ENCODE measurements around the gene CHKA.

CHKA gene

GRCh38 chr11:68071281-68072048, 49.7 kb downstream of the CHKA start:
- no peak for DNase-seq
- no peak for ATAC-seq

GRCh38 chr11:68067991-68068390, 53.2 kb downstream of the CHKA start:
- ATAC-seq (no peak), DNase-seq (no peak)

- ATAC-seq, result no peak
These were observed 54.4 kb downstream of the CHKA start for GRCh38 chr11:68066742-68067141.

GRCh38 chr11:68065841-68066240, 55.3 kb downstream of the CHKA start:
- ATAC-seq, result no peak

More at GRCh38 chr11:68066742-68067141, 54.4 kb downstream of the CHKA start:
- no peak for DNase-seq

GRCh38 chr11:68064926-68065325, 56.3 kb downstream of the CHKA start:
- DNase-seq, result no peak
- ATAC-seq, result no peak

More at GRCh38 chr11:68065841-68066240, 55.3 kb downstream of the CHKA start:
- no peak for DNase-seq

- ATAC-seq, result no peak
These were observed 59.7 kb downstream of the CHKA start for GRCh38 chr11:68061508-68061907.

GRCh38 chr11:68057807-68058206, 63.4 kb downstream of the CHKA start:
- ATAC-seq, result no peak
- DNase-seq, result no peak

More at GRCh38 chr11:68061508-68061907, 59.7 kb downstream of the CHKA start:
- DNase-seq, result no peak

DNA sequence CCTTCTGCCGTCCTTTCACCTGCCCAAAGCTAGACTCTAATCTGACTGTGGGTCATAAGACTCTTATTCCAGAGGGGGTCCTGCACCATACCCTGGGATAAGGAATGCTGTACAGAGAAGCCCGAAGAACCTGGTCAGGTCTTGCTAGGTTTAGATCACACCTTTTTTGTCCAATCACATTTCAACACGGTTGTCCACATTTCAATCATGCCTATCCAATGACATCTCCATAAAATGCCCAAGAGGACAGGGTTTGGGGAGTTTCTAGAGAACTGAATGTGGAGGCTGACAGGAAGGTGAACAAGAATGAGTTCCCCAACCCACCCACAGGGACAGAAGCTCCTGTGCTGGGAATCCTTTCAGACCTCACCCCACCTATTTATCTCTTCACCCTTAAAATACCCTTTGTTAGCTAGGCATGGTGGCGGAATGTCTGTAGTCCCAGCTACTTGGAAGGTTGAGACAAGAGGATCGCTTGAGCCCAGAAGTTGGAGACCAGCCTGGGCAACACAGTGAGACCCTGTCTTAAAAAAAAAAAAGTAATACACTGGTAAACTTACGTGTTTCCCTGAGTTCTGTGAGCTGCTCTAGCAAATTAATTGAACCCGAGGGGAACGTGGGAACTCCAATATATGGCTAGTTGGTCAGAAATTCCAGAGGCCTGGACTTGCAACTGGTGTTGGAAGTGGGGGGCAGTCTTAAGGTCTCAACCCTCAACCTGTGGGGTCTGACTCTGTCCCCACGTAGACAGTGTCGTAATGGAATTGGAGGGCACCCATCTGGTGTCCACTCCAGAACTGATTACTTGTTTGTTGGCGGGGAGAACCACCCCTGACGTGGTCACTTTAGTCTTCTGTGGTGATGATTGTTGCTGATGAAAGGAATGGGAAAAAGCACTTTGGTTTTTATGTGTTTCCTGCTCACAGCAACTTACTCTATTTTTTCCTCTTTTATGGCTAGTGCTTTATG, 64.6 kb downstream of the CHKA start:
- DNase-seq (no peak), ATAC-seq (no peak)

DNA sequence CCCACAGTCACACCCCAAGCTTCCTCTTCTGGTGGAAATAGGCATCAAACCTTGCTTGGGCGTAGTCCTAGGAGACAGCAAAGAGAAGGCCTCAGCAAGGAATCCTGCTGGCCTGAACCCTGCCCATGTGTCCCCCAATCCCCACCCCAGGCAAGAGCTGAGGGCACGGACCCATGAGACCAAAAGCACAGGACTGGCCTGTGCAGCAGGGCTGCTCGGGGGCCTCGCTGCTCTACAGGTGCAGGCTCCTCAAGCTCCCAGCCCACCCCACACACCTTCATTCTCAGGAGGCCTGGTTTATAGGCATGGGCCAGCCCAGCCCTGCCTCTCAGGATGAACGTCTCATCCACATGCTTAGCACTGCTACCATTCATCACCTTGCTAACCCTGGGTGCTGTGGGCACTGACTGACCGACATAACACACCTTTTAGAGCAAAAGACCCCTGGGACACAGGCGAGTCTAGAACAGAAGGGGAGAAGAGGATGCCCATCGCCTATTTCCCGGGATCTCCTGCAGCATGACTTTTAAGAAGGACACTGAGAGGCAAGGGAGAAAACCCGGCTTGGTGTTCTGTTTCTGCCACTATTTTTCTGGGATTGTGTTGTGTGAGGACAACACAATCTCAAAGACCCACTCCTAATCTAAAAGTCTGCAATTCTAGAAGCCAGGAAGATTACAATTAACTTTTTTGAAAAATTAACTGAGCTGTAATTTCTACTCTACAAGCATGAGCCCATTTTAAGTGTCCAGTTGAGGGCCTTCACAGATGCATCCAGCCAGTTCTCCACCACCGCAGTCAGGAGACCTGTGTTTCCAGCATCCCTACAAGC, 67.0 kb downstream of the CHKA start:
- DNase-seq (no peak), ATAC-seq (no peak)

- ATAC-seq, result no peak
- DNase-seq, result no peak
These were observed 68.1 kb downstream of the CHKA start for GRCh38 chr11:68053117-68053516.

- ATAC-seq, result no peak
- no peak for DNase-seq
These were observed 68.9 kb downstream of the CHKA start for GRCh38 chr11:68052137-68052873.

- DNase-seq, result no peak
- no peak for ATAC-seq
These were observed 69.7 kb downstream of the CHKA start for GRCh38 chr11:68051191-68052136.

- no peak for ATAC-seq
- DNase-seq, result no peak
These were observed 70.8 kb downstream of the CHKA start for GRCh38 chr11:68050371-68050841.

DNA sequence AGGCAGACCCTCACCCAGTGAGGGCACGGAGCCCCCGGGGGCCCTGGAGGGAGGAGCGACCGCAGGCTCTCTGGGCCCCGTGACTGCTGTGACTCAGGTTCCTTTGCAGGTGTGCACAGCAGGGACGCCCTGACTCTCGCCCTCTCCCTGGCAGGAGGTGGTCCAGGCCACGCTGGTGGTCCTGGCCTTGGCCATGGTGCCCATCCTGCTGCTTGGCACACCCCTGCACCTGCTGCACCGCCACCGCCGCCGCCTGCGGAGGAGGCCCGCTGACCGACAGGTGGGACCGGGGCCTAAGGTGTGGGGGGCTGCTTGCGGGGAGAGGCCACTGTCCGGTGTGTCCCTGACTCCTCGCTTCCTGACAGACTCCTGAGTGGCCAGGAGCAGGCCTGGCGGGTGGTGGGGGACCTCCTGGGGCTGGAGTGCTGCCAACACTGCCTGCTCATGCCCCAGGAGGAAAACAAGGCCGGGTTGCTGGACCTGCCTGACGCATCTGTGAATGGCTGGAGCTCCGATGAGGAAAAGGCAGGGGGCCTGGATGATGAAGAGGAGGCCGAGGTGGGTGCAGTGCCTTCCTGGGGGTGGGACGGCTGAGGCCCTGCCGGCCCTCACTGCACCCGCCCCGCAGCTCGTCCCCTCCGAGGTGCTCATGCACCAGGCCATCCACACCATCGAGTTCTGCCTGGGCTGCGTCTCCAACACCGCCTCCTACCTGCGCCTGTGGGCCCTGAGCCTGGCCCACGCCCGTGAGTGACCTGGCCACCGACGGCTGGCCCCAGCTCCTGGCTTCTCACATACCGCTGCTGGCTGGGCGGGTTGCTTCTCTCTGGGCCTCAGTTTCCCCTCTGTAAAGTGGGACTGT, 71.4 kb downstream of the CHKA start:
- DNase-seq, result no peak
- no peak for ATAC-seq

- DNase-seq (no peak), ATAC-seq (no peak)
These were observed 72.3 kb downstream of the CHKA start for GRCh38 chr11:68048681-68049508.

GRCh38 chr11:68047437-68048290, 73.5 kb downstream of the CHKA start:
- no peak for DNase-seq
- ATAC-seq, result no peak

DNA sequence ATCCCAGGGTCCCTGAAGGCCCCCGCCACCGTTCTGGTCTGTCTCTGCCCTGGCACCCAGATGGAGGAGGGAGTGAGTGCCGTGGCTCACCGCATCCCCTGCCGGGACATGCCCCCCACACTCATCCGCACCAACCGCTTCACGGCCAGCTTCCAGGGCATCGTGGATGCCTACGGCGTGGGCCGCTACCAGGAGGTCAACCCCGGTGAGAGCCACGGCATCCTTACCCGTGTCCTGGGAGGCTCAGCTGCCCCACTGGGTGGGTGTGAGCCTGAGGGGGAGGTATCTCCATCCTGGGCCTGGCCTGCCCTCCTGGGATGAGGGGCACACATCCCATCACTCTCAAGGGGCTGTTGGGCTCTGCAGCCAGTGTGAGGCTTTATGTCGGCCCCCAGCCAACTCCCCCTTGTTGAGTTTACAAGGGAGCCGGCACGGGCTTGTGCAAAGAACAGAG, 76.3 kb downstream of the CHKA start:
- ATAC-seq (no peak), DNase-seq (no peak)
